Measurements from ENCODE around the gene LRGUK.

- TF ChIP-seq CTCF (IDR thresholded peaks at IDR 0.05) (no peak), EP300 (IDR thresholded peaks at IDR 0.05) (no peak)
Measured at GRCh38 chr7:134255814-134256213, 128.7 kb downstream of the LRGUK start.
